ENCODE results near the gene COL16A1. TPM values are rescaled to one million over a fixed set of nuclear protein-coding genes. Genes with fewer than 3 reads are reported as not detected.

COL16A1 gene
- polyA plus RNA-seq, 1 of the 3 experiments (the other 2 are of a cell fraction) = 10.4 TPM

GRCh38 chr1:31669786-31670592, 33.8 kb downstream of the COL16A1 start:
- Histone ChIP-seq H3K4me2 (peak overlapping the region; percentile 56), H4K20me1 (ENCODE audit: insufficient read depth) (no peaks in the 10 kb centered on the region), H3K9ac (no peak overlapping the region), H3K4me1 (ENCODE audit: control insufficient read depth in 1 of 2, insufficient read depth in 2 of 2, low read depth in 1 of 2, low read length in 1 of 2) (peaks cover 18 to 48% of the 10 kb centered on the region in 2 experiments), H3K27me3 (ENCODE audit: insufficient read depth) (no peaks in the 10 kb centered on the region), H3K79me2 (ENCODE audit: insufficient read depth) (no peaks in the 10 kb centered on the region), H2AFZ (ENCODE audit: low read depth) (0 out of 2 replicates have a peak overlapping the region, but pooled peaks have one; percentile 13), H3K27ac (ENCODE audit: low read depth in 2 of 2, low read length in 1 of 2) (peak overlapping the region in 1 of 2 experiments; percentile 68; a peak in 3 of 4 replicates), H3K4me3 (ENCODE audit: low read depth in 2 of 2, low read length in 1 of 2) (no peak overlapping the region), H3K9me3 (no peaks in the 10 kb centered on the region), H3K36me3 (replicated peaks in 1 of 2; ENCODE audit: control insufficient read depth in 1 of 2, insufficient read depth in 2 of 2, low read length in 1 of 2) (no peaks in the 10 kb centered on the region), H3F3A (replicated peaks; ENCODE audit: insufficient read depth) (no peaks in the 10 kb centered on the region), H3K9me2 (no peaks in the 10 kb centered on the region)
- TF ChIP-seq MAX (IDR thresholded peaks at IDR 0.05; ENCODE audit: low read depth) (peak; percentile 38; the same call in 1 of the 2 replicates), TCF12 (IDR thresholded peaks at IDR 0.05) (peak; percentile 50; the same call in 1 of the 2 replicates), POLR2AphosphoS5 (IDR thresholded peaks at IDR 0.05; ENCODE audit: low read depth, low read length) (no peak), IRF3 (IDR thresholded peaks at IDR 0.05; ENCODE audit: low read depth, low read length) (no peak), RCOR1 (IDR thresholded peaks at IDR 0.05; ENCODE audit: low read length) (0 out of 2 replicates have a peak, but pooled peaks have one; percentile 18), MXI1 (IDR thresholded peaks at IDR 0.05; ENCODE audit: low read depth, low read length) (no peak), JUND (IDR thresholded peaks at IDR 0.05) (no peak), CTCF (IDR thresholded peaks at IDR 0.05) (peak; percentile 37), EZH2phosphoT487 (IDR thresholded peaks at IDR 0.05; ENCODE audit: borderline replicate concordance, low read depth) (no peak), NRF1 (IDR thresholded peaks at IDR 0.05; ENCODE audit: low read depth, low read length) (no peak), REST (IDR thresholded peaks at IDR 0.05; ENCODE audit: low read depth, low read length) (no peak), PBX3 (IDR thresholded peaks at IDR 0.05) (no peak), USF2 (IDR thresholded peaks at IDR 0.05; ENCODE audit: borderline replicate concordance, low read depth, low read length) (no peak), NFIC (IDR thresholded peaks at IDR 0.05; ENCODE audit: borderline replicate concordance) (peak; percentile 93), TEAD4 (IDR thresholded peaks at IDR 0.05; ENCODE audit: borderline replicate concordance, insufficient read depth) (no peak), SMC3 (IDR thresholded peaks at IDR 0.05; ENCODE audit: low read depth, low read length) (no peak)
- ChIA-PET POLR2A (no interaction called here), CTCF (interaction anchor here (0.8 to 4.9 kb wide), 15 partner anchors 9 to 294 kb away, joined by 3 to 39 read pairs (median 3); partner anchors contain the start of genes ADGRB2 and COL16A1)
- 65% methylated on average over 26 of the region's 30 CpGs for WGBS (ENCODE audit: low lambda C conversion rate)
- DNase-seq = peak; percentile 56

Measured in SK-N-SH (cell line).